ENCODE data around the gene VGLL1.

DNA sequence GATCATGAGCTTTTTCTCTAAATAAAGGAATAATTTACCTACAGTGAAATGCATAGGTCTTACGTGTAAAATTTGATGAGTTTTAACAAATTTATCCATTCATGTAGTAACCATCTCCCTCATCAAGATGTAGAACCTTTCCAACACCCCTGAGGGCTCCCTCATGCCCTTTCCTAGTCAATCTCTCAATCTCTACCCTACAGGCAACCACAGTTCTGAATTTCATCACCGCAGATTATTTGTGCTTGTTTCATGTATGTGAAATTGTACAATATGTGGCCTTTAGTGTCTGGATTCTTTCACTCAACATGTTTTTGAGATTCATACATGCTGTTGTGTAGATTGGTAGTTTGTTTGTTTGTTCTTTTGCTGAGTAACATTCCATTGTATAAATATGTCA is 2.1 kb downstream of the VGLL1 start:
- TF ChIP-seq, protein P1, sequence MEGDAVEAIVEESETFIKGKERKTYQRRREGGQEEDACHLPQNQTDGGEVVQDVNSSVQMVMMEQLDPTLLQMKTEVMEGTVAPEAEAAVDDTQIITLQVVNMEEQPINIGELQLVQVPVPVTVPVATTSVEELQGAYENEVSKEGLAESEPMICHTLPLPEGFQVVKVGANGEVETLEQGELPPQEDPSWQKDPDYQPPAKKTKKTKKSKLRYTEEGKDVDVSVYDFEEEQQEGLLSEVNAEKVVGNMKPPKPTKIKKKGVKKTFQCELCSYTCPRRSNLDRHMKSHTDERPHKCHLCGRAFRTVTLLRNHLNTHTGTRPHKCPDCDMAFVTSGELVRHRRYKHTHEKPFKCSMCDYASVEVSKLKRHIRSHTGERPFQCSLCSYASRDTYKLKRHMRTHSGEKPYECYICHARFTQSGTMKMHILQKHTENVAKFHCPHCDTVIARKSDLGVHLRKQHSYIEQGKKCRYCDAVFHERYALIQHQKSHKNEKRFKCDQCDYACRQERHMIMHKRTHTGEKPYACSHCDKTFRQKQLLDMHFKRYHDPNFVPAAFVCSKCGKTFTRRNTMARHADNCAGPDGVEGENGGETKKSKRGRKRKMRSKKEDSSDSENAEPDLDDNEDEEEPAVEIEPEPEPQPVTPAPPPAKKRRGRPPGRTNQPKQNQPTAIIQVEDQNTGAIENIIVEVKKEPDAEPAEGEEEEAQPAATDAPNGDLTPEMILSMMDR (conservative IDR thresholded peaks at IDR 0.05; ENCODE audit: low read length), result no peak
- TF ChIP-seq EZH2phosphoT487 (IDR thresholded peaks at IDR 0.05; ENCODE audit: borderline replicate concordance, low read depth, low read length), result no peak

Data from OCI-LY7 (cell line).